Peyer's patch (tissue), 4 donors: Measurements from ENCODE around the gene ZNF462. TPM values are rescaled to one million over a fixed set of nuclear protein-coding genes. Genes with fewer than 3 reads are reported as not detected.

Experiments
- DNase-seq, 3 donors: peaks; one replicate each; pipeline ENCODE4 v3.0.0-alpha.2; 2017 to 2019
- H3K27ac ChIP-seq, 4 donors: fragments of 200-600 bp; sonication (generic); one replicate each; pipeline ENCODE4 v1.5.1; 2016 to 2019
- H3K27me3 ChIP-seq, 2 donors: fragments of 200-600 bp; sonication (generic); one replicate each; pipeline ENCODE4 v1.5.1; 2019
- H3K36me3 ChIP-seq, 3 donors: fragments of 200-600 bp; sonication (generic); one replicate each; pipeline ENCODE4 v1.5.1; 2016 to 2019
- H3K4me1 ChIP-seq, 4 donors: fragments of 200-600 bp; sonication (generic); one replicate each; pipeline ENCODE4 v1.5.1; 2016 to 2019
- H3K4me3 ChIP-seq, 4 donors: fragments of 200-600 bp; sonication (generic); 1 replicate in 3 of 4; 2 replicates in 1 of 4; pipeline ENCODE4 v1.5.1; 2016 to 2019; ENCODE audit warnings: mild to moderate bottlenecking in 1 of 4
- H3K9me3 ChIP-seq, 4 donors: fragments of 200-600 bp; sonication (generic); one replicate each; pipeline ENCODE4 v1.5.1; 2016 to 2019; ENCODE audit warnings: mild to moderate bottlenecking in 1 of 4
- POLR2A ChIP-seq, 2 donors: fragments of 450-650 bp; IDR thresholded peaks; one replicate each; pipeline ENCODE4 v1.5.1; 2017; ENCODE audit warnings: antibody characterized with exemption in 2 of 2, mild to moderate bottlenecking in 2 of 2, moderate library complexity in 2 of 2
- total RNA-seq, 4 donors: library from RNA; depleted of rRNA; stranded (reverse); fragments of >200 nt; gene quantifications; one replicate each; pipeline ENCODE4 v1.1.0, GENCODE V29; 2016
- TF ChIP-seq, protein P1 (sequence below), 6 experiments: fragments of 450-650 bp in 4 of 6; fragments of 200-600 bp in 2 of 6; sonication (generic) in 1 of 6; IDR thresholded peaks; one replicate each; pipeline ENCODE4 v1.5.1; 2017 to 2019; ENCODE audit warnings: antibody characterized with exemption in 6 of 6, mild to moderate bottlenecking in 3 of 6, moderate library complexity in 1 of 6

Gene ZNF462
- total RNA-seq, 4 donors from 2014 or later: 16.1 to 39.6 (median 25.5) TPM

DNA sequence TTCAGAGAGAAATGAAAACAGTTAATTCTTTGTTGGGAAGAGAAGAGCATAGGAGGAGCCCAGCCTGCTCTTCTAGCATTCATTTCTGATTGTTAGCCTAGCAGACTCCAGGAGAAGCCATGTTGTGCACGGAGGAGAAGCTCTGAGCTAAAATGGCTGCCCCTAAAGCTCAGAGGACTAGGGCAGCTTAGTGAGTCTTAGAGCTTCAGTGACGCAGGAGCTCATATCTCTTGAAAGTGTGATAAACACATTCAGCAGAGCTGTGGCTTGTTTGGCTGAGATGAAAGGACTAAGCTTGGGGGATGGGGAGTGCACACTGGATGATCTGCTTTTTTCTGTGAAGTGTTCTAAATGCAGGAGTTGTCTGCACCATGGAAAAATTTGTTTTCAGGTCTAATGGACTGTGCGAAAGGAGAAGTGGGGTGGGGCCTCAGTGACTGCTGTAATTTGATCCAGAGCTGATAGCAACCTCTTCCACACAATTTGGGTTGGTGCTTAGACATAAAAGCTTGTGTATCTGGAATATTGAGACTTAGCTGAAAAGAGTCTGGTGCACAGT, 58.5 kb downstream of the ZNF462 start:
- Histone ChIP-seq H3K4me1 (peaks cover 0 to 46% (median 2%) of the 10 kb centered on the region in 4 donors), H3K27me3 (no peaks in the 10 kb centered on the region), H3K4me3 (peak overlapping the region in 2 of 4 donors; percentile 30 to 31), H3K9me3 (no peaks in the 10 kb centered on the region), H3K36me3 (peaks cover 0 to 31% (median 0%) of the 10 kb centered on the region in 3 donors), H3K27ac (peak overlapping the region in 3 of 4 donors; percentile 56 to 96 (median 89))
- no peak for TF ChIP-seq POLR2A (IDR thresholded peaks at IDR 0.05)
- TF ChIP-seq, protein P1, sequence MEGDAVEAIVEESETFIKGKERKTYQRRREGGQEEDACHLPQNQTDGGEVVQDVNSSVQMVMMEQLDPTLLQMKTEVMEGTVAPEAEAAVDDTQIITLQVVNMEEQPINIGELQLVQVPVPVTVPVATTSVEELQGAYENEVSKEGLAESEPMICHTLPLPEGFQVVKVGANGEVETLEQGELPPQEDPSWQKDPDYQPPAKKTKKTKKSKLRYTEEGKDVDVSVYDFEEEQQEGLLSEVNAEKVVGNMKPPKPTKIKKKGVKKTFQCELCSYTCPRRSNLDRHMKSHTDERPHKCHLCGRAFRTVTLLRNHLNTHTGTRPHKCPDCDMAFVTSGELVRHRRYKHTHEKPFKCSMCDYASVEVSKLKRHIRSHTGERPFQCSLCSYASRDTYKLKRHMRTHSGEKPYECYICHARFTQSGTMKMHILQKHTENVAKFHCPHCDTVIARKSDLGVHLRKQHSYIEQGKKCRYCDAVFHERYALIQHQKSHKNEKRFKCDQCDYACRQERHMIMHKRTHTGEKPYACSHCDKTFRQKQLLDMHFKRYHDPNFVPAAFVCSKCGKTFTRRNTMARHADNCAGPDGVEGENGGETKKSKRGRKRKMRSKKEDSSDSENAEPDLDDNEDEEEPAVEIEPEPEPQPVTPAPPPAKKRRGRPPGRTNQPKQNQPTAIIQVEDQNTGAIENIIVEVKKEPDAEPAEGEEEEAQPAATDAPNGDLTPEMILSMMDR (IDR thresholded peaks at IDR 0.05): no peak
- peak in 1 of 3 donors; percentile 53 for DNase-seq

DNA sequence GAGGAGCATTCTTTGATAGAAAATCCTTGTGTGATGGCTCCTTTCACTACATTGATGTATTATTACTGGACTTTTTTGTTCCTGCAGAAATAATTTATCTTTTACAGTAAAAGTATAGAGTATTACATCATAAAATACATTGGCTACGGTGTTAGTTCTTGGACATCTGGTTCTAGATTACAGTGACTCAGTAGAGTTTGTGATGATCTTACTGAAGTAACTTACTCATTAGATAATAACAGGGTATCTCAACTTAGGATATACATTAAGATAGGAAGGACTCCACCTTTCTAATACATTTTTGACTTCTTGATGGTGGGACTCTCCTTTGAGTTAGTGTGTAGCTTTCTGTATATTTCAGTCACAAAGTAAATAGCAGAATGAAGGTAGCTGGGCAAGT, 59.1 kb downstream of the ZNF462 start:
- H3K4me1 ChIP-seq: peaks cover 0 to 42% (median 2%) of the 10 kb centered on the region in 4 donors
- TF ChIP-seq POLR2A (IDR thresholded peaks at IDR 0.05): no peak
- TF ChIP-seq, protein P1 (IDR thresholded peaks at IDR 0.05): no peak
- peaks cover 0 to 37% (median 0%) of the 10 kb centered on the region in 3 donors for H3K36me3 ChIP-seq
- no peak for DNase-seq
- no peaks in the 10 kb centered on the region for H3K27me3 ChIP-seq
- peak overlapping the region in 3 of 4 donors; percentile 56 to 96 (median 89) for H3K27ac ChIP-seq
- no peaks in the 10 kb centered on the region for H3K9me3 ChIP-seq
- no peak overlapping the region for H3K4me3 ChIP-seq

DNA sequence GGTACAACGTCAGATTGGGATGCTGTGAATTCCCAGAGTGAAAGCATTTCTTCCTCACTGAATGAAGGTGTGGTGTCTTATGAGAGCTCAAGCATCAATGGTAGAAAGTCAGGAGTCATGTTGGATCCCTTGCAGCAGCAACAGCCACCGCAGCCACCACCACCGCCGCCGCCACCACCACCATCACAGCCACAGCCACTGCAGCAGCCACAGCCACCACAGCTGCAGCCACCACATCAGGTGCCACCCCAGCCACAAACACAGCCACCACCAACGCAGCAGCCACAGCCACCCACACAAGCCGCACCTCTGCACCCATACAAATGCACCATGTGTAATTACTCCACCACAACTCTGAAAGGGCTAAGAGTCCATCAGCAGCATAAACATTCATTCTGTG, 62.4 kb downstream of the ZNF462 start:
- no peaks in the 10 kb centered on the region for H3K27me3 ChIP-seq
- H3K4me3 ChIP-seq: no peak overlapping the region
- no peak overlapping the region for H3K27ac ChIP-seq
- no peaks in the 10 kb centered on the region for H3K9me3 ChIP-seq
- peaks cover 0 to 30% (median 2%) of the 10 kb centered on the region in 4 donors for H3K4me1 ChIP-seq
- peaks cover 0 to 50% (median 0%) of the 10 kb centered on the region in 3 donors for H3K36me3 ChIP-seq
- DNase-seq: no peak
- TF ChIP-seq, protein P1 (IDR thresholded peaks at IDR 0.05): no peak
- TF ChIP-seq POLR2A (IDR thresholded peaks at IDR 0.05): no peak

DNA sequence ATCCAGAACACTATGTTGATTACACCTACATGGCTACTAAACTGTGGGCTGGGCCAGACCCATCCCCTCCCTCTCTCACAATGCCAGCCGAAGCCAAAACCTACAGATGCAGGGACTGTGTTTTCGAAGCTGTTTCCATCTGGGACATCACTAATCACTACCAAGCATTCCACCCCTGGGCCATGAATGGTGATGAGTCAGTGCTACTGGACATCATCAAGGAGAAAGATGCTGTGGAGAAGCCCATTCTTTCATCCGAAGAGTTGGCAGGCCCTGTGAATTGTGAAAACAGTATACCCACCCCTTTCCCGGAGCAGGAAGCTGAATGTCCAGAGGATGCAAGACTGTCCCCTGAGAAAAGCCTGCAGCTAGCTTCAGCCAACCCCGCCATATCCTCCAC, 65.0 kb downstream of the ZNF462 start:
- Histone ChIP-seq H3K9me3 (no peaks in the 10 kb centered on the region), H3K4me3 (no peak overlapping the region), H3K36me3 (peaks cover 0 to 62% (median 0%) of the 10 kb centered on the region in 3 donors), H3K27me3 (no peaks in the 10 kb centered on the region), H3K4me1 (peaks cover 0 to 9% (median under 1%) of the 10 kb centered on the region in 4 donors), H3K27ac (no peak overlapping the region)
- TF ChIP-seq, protein P1 (IDR thresholded peaks at IDR 0.05): no peak
- TF ChIP-seq POLR2A (IDR thresholded peaks at IDR 0.05): no peak
- no peak for DNase-seq

DNA sequence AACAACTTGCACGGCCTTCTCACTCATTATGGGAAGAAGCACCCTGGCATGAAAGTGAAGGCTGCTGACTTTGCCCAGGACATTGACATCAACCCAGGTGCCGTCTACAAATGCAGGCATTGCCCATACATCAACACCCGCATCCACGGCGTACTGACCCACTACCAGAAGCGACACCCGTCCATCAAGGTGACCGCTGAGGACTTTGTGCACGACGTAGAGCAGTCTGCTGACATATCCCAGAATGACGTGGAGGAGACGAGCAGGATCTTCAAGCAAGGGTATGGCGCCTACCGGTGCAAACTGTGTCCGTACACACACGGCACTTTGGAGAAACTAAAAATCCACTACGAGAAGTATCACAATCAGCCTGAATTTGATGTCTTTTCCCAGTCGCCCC, 65.4 kb downstream of the ZNF462 start:
- DNase-seq: no peak
- H3K27me3 ChIP-seq: no peaks in the 10 kb centered on the region
- H3K27ac ChIP-seq: no peak overlapping the region
- peaks cover 0 to 5% (median 0%) of the 10 kb centered on the region in 4 donors for H3K4me1 ChIP-seq
- H3K4me3 ChIP-seq: no peak overlapping the region
- peaks cover 0 to 61% (median 0%) of the 10 kb centered on the region in 3 donors for H3K36me3 ChIP-seq
- TF ChIP-seq POLR2A (IDR thresholded peaks at IDR 0.05): no peak
- TF ChIP-seq, protein P1 (IDR thresholded peaks at IDR 0.05): no peak
- no peaks in the 10 kb centered on the region for H3K9me3 ChIP-seq
